ENCODE measurements around the gene ZNF436.
A peak's percentile ranks its signal among the peaks of the same experiment; 100 is the strongest.
"Not testable (repeated sequence)": the region's sequence is repeated elsewhere in the genome, so short reads cannot be mapped to it uniquely, and the experiment has no call there.

Gene ZNF436

GRCh38 chr1:23392125-23392855, 22.7 kb upstream of the ZNF436 start:
- DNase-seq (ENCODE audit: low read depth in 2 of 2), result no peak

GRCh38 chr1:23389837-23390321, 20.2 kb upstream of the ZNF436 start:
- DNase-seq (ENCODE audit: low read depth in 2 of 2), result no peak

GRCh38 chr1:23387494-23387893, 17.9 kb upstream of the ZNF436 start:
- no peak for DNase-seq (ENCODE audit: low read depth in 2 of 2)

GRCh38 chr1:23385119-23385621, 15.5 kb upstream of the ZNF436 start:
- no peak for DNase-seq (ENCODE audit: low read depth in 2 of 2)

GRCh38 chr1:23384312-23385058, 14.8 kb upstream of the ZNF436 start:
- no peak for DNase-seq (ENCODE audit: low read depth in 2 of 2)

GRCh38 chr1:23383577-23384311, 14.1 kb upstream of the ZNF436 start:
- no peak for DNase-seq (ENCODE audit: low read depth in 2 of 2)

GRCh38 chr1:23381233-23381885, 11.7 kb upstream of the ZNF436 start:
- DNase-seq (ENCODE audit: low read depth in 2 of 2), result no peak

GRCh38 chr1:23380719-23381118, 11.1 kb upstream of the ZNF436 start:
- DNase-seq (ENCODE audit: low read depth in 2 of 2), result no peak

- not testable (repeated sequence) for DNase-seq (ENCODE audit: low read depth in 2 of 2)
Observed at GRCh38 chr1:23380236-23380635, 10.6 kb upstream of the ZNF436 start.

GRCh38 chr1:23376890-23377811, 7.5 kb upstream of the ZNF436 start:
- DNase-seq (ENCODE audit: low read depth in 2 of 2), result no peak

- not testable (repeated sequence) for DNase-seq (ENCODE audit: low read depth in 2 of 2)
Observed at GRCh38 chr1:23374079-23374735, 4.6 kb upstream of the ZNF436 start.

- no peak for DNase-seq (ENCODE audit: low read depth in 2 of 2)
Observed at GRCh38 chr1:23371987-23372880, 2.6 kb upstream of the ZNF436 start.

GRCh38 chr1:23370709-23371584, 1.3 kb upstream of the ZNF436 start:
- no peak for DNase-seq (ENCODE audit: low read depth in 2 of 2)

- DNase-seq (ENCODE audit: low read depth in 2 of 2), result no peak
Observed at GRCh38 chr1:23370330-23370708, 683 bp upstream of the ZNF436 start.

GRCh38 chr1:23368562-23369334, 888 bp downstream of the ZNF436 start:
- DNase-seq (ENCODE audit: low read depth in 2 of 2), result peak; percentile 81 to 87

GRCh38 chr1:23367791-23368561, 1.7 kb downstream of the ZNF436 start:
- DNase-seq (ENCODE audit: low read depth in 2 of 2), result peak; percentile 97 to 98

- DNase-seq (ENCODE audit: low read depth in 2 of 2), result no peak
Observed at GRCh38 chr1:23367451-23367790, 2.2 kb downstream of the ZNF436 start.

Data from stimulated activated CD4-positive, alpha-beta T cell treated with anti-CD3 and anti-CD28 coated beads, Interleukin-15, amount 100 ng/mL, for 48 hours (primary cell).